CD1c-positive myeloid dendritic cell (primary cell): Measurements from ENCODE around the gene P2RY11.

Experiments
- DNase-seq: peaks from one replicate; pipeline ENCODE4 v3.0.0-alpha.2; 2016; ENCODE audit errors: extremely low spot score

Gene P2RY11, protein sequence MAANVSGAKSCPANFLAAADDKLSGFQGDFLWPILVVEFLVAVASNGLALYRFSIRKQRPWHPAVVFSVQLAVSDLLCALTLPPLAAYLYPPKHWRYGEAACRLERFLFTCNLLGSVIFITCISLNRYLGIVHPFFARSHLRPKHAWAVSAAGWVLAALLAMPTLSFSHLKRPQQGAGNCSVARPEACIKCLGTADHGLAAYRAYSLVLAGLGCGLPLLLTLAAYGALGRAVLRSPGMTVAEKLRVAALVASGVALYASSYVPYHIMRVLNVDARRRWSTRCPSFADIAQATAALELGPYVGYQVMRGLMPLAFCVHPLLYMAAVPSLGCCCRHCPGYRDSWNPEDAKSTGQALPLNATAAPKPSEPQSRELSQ

DNA sequence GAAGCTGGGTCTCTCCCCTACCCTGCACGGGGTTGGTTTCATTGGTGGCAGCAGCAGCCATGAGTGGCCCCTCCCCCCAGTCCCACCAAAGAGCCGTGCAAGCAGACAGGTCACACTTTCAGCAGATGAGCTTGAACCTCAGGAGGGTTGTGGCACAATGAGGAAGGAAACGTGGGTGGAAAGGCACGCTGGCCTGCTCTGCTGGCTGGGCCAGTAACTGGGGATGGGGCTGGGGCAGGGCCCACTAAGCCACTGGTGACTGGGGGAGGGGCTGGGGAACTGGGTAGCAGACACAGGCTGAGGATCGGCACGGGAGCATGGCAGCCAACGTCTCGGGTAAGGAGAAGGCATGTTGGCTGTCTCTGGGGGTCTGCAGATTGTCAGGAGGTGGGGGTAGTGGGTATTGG lies at the start of gene P2RY11:
TSS of gene P2RY11 (plus strand) at position 289 of the 407 bp plus-strand sequence. CDS start at position 318, 29 bp downstream.
- DNase-seq, result peak; percentile 87

DNA sequence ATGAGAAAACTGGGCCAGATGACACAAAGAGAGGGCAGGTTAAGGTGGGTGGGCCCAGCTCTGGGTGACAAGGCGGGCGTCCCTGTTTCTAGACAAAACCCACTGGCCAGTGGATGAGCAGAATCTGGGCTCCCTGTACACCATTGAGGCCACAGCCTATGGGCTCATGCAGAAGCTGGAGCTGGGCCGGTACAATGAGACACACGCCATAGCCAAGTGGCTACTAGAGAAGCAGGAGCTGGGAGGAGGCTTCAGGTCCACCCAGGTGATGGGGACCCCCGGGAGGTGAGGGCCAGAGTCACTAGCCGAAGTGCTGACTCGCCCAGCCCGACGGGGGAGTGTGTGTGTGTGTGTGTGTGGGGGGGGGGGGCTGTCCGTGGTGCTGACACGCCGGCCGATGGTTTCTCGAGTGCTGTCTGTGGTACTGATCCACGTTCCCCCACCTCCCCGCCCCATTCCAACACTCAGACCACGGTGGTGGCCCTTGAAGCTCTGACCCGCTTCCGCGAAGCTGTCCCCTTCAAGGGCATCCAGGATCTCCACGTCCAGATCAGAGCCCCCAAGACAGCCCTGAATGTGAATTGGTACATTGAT lies 49.7 kb upstream of the P2RY11 start:
- no peak for DNase-seq

DNA sequence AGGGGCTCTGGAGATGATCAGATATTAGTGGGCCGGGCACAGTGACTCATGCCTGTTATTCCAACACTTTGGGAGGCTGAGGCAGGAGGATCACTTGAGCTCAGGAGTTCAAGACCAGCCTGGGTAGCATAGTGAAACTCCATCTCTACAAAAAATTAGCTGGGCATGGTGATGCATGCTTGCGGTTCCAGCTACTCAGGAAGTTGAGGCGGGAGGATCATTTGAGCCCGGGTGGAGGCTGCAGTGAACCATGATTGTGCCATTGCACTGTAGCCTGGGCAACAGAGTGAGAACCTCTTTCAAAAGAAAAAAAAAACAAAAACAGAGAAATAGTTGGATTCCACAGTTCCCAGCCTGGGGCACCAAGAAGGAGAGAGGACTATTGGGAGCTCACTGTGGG lies 43.3 kb upstream of the P2RY11 start:
- DNase-seq, result no peak

DNA sequence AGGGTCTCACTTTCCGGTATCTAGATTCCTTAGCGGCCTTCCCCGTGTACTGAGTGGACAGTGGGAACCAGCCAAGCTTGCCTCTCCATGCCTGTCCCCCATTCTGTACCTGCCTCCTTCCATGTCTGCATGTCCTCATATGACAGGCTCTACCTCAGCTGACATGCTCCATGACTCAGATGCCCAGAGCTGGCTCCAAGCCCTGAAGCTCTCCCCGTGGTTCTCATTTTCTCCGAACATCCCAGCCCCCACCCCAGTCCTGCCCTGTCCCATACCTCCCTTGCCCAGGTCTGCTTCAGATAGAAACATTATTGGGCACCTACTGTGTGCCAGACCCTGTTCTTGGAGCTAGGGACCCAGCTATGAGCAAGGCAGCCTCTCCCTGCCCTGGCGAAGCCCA lies 42.4 kb upstream of the P2RY11 start:
- DNase-seq, result no peak

DNA sequence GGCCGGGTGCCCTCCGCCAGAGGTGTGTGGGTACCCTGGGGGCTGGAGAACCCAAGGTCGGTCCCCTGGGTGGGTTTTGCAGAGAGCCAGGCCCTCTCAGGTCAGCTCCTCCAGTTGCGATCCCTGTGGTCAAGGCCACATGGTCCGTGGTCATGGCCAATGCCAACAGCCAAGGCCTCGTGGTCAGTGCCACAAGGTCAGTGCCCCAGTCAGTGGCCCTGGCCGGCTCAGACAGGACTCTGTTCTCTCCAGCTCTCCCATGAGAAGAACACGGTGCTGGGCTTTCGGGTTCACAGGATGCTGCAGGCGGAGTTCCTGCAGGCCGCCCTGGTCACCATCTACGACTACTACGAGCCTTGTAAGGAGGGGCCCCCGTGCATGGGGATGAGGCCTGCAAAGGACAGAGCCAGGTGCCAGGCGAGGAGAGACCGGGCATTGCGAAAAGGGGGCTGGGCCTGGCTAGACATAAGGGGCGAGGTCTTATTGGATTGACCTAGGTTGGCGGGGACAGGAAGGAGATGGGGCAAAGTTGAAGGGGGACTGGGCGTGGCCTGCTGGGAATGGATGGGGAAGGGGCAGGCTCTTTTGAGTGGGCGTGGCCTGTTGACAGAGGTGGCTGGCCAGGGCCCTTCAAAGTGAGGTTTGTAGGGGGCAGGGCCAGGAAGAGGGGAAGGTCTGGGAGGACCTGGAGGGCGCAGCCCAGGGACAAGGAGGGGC lies 40.6 kb upstream of the P2RY11 start:
- DNase-seq, result no peak

DNA sequence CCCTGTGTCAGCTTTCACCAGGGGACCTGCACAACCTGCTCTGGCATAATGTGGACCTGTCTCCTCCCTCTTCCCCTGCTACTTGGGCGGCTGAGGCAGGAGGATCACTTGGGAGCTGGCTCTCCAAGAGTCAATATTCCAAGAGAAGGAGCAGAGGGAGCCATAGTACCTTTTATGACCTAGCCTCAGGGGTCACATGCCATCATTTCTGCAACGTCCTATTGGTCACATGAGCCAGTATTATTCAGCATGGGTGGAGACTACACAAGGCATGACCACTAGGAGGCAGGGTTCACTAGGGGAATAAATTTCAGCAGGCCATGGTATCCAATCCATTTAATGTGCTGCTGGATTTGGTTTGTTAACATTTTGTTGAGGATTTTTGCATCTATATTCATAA lies 37.3 kb upstream of the P2RY11 start:
- peak; percentile 57 for DNase-seq

DNA sequence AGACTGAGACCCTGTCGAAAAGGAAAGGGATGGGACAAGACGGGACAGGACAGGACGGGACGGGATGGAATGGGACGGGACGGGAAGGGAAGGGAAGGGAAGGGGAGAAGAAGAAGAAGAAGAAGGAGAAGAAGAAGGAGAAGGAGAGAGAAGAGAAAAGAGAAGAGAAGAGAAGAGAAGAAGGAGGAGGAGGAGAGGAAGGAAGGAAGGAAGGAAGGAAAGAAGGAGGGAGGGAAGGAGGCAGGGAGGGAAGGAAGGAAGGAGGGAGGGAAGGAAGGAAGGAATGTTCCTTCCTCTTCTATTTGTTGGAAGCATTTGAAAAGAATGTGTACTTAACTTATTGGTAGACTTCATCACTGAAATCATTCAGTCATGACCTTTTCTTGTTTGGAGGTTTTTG lies 35.0 kb upstream of the P2RY11 start:
- no peak for DNase-seq

DNA sequence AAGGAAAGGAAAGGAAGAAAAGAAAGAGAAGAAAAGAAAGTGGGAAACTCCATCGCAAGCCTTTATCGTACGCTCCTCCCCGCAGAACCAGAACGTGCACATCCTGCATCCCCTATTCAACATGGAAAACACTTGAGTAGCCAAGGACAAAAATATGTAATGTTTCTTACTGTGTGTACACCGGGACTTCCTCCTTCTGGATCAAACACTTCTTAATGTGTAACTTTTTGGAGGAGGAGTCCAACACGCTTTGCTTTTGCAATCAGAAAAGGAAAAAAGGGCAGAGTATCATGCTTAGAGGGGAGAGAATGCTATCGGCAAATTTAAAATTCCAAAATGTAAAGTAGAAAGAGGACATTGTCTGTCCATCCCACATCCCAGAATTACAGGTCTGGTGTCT lies 33.2 kb upstream of the P2RY11 start:
- peak; percentile 14 for DNase-seq

DNA sequence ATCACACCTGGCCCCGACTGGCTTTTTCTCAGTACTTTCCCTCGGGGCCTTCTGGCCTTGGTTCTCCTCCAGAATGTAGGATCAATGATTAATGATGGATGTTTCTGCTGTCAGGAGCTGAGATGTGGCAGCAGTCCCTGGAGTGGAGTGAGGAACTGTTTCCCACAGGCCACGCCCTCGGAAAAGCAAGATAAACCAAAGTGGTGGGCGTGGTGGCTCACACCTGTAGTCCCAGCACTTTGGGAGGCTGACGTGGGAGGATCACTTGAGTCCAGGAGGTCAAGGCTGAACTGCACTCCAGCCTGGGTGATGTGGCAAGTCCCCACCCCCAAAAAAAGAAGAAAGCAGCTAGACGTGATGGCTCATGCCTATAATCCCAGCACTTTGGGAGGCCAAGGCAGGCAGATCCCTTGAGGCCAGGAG lies 32.5 kb upstream of the P2RY11 start:
- no peak for DNase-seq

DNA sequence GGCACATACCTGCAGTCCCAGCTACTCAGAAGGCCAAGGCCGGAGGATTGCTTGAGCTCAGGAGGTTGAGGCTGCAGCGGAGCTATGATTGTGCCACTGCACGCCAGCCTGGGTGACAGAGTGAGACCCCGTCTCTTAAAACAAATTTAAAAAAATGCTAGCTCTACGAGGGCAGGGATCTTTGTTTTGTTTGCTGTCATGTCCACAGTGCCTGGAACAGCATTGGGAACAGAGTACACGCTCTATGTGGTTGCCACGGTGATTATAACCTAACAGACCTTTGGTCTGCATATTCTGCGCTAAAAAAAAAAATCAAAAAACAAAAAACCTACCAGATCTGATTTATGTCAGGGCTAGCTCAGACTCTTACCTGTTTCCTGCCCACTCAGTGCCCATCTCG lies 27.6 kb upstream of the P2RY11 start:
- no peak for DNase-seq

DNA sequence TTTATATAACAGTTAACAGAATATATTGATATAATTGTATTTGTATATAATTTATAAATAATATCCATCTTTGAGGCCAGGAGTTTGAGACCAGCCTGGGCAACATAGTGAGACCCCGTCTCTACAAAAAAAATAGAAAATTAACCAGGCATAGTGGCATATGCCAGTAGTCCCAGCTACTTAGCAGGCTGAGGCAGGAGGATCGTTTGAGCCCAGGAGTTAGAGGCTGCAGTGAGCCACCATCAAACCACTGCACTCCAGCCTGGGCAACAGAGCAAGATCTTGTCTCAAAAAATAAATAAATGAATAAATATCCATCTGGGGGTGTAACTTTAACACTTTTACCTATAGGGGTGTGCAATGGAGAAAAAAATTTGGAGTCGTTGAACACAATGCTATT lies 26.7 kb upstream of the P2RY11 start:
- no peak for DNase-seq

DNA sequence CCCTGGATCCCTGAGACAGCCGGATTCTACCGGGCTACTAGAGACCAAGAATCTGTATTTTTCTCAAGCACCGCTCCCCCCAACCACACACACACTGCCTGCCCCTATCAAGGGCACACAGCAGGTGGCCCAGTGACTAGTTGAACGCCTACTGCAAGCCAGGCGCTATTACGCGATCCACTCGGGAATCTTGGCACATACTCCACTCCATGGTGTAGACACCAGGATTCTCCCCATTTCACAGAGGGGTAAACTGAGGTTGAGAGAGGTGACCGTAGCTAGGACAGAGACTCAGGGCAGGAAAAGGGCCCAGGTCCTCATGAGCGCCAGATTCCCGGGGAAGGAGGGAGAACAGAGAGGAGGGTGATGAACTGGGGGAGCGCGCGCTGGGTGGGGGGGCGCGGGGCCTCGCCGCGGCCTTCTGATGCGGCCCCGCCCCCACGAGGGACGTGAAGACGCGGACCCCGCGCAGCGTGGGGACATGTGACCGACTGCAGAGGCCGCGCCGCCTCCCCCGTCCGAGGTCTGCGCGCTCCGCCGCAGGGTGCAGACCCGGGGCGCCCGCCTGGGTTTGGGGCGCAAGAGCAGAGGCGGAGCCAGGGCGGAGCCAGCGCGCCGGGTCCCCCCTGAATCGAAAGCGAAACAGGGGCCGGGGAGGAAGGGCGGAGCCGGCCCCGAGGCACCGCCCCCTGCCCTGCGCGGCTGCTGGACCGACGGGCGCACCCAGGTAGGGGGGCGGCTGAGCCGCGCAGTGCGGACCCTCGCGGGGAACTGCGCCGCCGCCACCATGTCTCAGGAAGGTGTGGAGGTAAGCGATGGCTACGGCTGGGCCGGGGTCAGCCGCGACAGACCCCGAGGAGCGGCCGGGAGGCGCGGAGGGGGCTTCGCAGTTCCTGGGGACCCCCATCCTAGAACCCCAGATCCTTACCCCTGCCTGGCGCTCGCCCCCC lies 25.6 kb upstream of the P2RY11 start, which contains the start of gene SHFL:
TSS of gene SHFL (plus strand) at position 677 of the 950 bp plus-strand sequence. CDS start at position 788, 111 bp downstream.
- peak; percentile 81 for DNase-seq

DNA sequence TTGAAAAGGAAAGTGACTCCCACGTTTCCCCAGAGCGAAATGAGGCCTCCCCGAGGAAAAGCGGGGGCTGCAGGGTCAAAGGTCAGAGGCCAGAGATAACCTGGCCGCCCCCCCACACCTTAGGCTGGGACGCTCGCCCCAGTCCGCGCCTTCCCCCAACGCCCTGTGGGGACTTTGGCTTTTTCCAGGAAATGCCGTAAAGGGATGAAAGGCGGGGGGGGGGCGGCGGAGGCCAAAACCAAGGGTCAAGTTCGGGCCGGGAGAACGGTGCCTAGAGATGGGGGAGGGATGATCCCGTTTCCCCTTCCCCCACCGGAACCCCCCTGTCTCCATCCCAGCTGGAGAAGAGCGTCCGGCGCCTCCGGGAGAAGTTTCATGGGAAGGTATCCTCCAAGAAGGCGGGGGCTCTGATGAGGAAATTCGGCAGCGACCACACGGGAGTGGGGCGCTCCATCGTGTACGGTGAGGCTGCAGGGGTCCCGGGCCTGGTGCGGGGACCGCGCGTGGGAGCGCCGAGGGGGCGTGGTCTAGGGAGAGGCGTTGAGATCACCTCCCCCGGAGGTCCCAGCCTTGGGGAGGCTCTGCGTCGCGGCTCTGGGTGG lies 24.8 kb upstream of the P2RY11 start:
- no peak for DNase-seq

DNA sequence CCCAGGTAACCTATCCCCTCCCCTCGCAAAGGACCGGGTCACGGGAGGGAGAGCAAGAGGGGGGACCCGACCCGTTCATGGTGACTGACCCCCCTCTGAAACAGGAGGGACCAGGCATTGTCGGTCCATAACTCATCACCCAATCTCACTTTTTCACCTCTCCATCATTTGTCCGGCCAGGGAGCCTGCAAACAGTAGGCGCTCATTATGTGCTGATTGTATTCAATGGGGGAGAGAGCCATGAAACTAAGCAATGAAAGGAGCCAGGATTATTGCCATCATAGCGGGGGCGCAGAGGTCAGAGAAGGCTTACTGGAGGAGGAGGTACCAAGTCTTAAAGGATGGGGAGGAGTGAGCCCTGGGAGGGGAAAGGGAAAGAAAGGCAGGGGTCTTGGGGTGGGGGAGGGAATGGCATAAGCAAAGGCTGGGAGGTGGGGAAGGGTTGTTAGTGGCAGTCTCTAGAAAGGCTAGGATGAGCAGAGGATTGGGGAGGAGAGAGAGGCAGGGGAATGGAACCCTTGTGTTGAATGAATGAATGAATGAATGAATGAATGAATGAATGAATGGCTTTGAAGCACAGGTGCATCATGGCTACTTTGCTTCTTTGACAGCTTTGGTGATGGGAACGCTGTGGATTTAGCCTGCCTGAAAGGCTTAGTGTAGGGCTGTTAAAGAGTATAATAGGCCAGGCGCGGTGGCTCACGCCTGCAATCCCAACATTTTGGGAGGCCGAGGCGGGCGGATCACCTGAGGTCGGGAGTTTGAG lies 24.0 kb upstream of the P2RY11 start:
- no peak for DNase-seq

DNA sequence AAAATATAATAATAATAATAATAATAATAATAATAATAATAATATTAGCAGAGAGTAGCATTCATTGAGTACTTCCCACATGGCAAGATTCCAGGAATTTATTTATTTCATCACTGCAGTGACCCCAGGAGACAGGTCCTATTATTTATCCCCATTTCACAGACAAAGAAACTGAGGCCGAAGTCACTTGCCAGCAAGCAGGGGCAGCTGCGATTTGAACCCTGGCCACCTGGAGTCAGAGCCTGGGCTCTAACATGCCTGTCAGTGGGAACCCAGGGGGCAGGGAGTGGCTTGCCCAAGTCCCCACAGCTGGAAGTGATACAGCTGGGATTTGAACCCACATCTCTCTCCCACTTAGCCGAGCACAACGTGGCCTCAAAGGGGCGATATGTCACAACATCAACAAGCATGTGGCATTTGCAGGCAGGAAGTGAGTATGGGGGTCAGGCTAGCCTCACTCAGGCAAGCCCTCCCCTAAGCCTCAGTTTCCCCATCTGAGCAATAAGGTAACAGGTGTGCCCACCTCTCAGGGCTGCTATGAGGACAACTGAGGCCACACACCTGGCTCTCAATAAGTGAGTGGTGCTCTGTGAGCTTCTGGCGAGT lies 22.4 kb upstream of the P2RY11 start:
- no peak for DNase-seq

DNA sequence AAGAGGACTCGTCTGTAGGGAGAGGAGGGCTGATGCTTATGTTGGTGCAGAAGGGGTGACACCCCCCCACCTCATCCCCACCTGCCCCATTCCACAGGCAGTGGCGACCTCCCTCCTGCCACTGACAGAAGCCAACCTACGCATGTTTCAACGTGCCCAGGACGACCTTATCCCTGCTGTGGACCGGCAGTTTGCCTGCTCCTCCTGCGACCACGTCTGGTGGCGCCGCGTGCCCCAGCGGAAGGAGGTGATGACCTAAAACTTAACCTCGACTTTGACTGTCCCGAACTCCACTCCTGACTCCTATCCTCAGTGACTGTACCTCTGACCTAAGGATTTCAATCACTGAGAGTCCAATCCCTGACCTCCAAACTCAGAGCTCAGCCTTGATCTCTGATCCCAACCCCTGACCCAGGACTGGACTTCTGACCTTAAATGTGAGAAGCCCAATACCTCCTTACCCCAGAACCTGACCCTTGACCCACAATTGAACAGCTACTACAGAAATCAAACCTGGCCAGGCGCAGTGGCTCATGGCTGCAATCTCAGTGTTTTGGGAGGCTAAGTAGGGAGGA lies 21.6 kb upstream of the P2RY11 start:
- no peak for DNase-seq

DNA sequence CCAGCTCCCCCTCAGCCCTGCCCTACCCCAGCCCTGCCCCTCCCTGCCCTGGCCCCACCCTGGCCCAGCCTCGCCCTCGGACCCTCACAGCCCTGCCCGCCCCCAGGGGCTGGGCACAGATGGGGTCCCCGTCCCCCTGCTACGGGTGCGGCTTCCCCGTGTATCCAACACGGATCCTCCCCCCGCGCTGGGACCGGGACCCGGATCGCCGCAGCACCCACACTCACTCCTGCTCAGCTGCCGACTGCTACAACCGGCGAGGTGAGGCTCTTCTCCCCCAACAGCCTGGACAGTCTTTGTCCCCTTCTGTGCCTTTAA lies 20.2 kb upstream of the P2RY11 start:
- DNase-seq, result no peak

DNA sequence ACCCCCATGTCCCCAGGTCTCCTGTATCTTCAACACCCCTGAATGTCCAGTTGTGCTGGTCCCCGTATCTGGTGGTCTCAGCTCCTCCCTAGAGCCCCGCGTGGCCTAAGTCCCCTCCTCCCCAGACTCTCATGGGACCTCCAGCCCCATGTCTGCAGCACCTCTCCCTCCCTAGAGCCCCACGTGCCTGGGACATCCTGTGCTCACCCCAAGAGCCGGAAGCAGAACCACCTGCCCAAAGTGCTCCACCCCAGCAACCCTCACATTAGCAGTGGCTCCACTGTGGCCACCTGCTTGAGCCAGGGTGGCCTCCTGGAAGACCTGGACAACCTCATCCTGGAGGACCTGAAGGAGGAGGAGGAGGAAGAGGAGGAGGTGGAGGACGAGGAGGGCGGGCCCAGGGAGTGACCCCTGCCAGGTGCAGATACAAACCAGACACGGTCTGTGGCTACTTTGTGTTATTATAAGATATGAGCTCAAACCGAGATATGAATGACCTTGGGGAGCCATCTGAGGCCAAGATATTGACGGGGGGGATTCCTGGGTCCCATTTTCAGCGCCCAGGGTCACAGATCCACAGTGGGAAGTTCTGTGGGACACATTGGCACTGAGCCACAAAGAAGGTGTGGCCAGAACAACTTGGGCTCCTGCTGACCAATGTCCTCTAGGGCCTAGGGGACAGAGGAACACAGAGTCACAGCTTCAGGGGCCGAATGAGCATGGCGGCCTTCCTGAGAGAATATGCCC lies 19.4 kb upstream of the P2RY11 start:
- no peak for DNase-seq

DNA sequence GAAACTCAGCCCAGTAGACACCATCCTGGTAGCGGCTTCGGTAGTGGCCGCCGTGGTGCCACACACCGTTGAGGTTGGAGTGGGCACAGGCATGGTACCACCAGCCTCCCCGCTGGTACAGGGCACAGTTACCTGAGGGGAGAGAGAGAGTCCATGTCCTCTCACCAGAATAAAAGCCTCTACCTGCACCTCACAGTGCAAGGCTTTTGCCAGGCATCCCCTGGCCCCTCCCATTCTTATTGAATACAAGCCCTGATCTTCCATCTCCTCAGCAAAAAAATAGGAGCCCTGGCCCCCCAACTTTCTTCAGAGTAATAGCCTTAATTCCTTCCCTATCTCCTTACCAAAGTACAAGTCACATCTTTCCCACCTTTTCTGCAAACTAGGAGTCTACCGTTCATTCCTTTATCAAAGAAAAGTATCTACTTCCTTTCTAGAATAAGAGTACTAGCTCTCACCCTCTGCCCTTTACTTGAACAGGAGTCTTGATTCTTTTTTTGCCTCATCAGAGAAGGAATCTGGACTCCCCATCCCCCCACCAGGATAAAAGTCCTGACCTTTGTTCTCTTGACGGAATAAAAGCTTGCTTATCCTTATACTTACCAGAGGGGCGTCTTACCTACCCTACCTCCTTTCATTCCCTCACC lies 18.7 kb upstream of the P2RY11 start:
- no peak for DNase-seq
